ENCODE data around the gene STAMBP.
"Not testable (repeated sequence)": the region's sequence is repeated elsewhere in the genome, so short reads cannot be mapped to it uniquely, and the experiment has no call there.

The STAMBP gene

DNA sequence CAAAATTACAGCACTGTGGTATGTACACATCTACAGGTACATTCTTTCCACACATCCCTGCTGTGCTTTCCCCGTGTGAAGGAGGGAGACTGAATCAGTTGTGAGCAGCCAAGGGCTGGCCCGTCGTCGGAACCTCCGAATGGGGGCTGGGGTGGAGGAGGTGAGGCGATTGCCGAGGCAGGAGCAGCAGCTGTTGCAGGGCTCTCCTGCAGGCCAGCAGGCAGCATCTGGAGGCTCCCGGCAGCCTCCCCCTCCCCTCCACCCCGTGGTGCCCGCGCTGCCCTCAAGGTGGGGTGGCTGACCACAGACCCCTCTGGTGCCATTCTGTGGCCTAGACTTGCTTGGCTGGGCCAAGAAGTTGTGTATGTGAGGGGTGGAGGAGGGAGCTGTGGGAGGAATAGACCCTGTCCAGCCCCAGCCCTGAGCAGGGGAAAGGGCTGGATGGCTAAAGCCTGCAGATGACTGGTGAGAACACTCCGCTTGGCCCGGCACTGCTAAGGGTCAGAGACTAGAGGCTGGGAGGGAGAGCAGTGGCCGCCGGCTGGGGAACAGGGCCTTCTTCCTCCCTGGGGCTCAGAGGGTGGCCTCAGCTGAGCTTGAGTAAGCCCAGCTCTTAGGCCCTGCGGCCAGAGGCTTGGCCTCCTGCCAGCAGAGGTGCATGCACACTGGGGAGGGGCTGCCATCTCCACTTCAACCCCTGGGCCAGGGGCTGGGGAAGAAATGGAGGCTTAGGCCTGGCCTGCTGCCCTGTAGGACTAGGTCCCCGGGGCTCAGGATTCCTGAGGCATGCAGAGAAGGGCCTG is 7.6 kb downstream of the STAMBP start:
- DNase-seq (ENCODE audit: extremely low read depth in 1 of 2, low read depth in 1 of 2): no peak

DNA sequence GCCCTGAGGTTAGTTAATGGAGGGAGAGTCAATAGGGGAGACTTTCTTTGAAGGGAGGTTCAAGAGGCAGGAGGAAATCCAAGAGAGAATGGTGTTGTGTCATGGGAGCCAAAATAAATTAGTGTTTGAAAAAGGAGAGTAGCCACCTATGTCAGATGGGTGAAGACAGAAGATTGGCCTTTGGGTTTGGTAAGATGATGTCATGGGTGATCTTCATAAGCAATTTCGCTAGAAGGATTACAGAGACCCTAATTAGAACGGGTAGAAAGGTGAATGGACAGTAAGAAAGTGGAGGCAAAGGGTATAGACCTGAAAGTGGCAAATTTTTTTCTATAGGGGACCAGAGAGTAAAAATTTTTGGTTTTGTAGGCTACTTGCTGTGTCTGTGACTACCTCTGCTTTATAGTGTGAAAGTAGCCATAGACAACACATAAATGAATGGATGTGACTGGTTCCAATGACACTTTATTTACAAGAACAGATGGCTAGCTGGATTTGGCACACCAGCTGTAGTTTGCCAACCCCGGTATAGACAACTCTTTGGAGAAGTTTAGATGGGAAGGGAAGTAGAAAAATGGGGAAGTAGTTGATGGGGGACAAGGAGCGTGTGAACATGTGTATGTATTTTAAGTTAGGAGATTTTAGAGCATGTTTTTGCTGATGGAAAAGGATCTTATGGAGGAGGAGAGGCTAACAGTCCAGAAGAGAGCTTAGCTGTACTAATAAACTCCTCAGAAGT is 9.3 kb downstream of the STAMBP start:
- DNase-seq (ENCODE audit: extremely low read depth in 1 of 2, low read depth in 1 of 2): no peak

DNA sequence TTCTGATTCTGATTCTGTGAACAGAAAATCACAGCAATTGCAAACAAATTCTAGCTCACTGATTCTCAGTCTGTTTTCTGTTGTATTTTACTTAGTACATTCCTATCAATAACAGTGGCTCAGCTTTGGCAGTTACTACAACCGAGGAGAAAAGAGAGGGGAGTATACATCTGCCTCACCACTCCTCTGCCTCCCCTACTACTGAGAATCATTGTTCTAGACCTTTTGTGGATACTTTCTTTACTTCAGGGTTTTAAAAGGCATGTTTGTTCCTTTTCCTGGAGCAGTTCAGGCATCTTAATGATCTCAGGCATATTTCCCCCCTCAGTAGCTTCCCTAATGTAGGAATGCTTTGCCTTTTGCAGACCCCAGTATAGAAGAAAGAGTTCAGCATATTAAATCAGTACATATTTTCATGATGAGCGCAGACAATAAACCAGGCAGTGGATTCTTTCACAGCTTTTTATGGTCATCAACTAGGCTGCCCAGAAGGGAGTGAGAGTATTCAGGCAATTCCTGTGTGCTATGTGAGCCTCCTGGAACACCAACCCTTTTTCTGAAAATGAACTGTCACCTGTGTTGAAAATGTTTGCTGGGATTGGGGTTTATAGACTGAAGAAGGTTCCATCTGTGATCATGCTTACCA is 10.3 kb downstream of the STAMBP start:
- no peak for DNase-seq (ENCODE audit: extremely low read depth in 1 of 2, low read depth in 1 of 2)

DNA sequence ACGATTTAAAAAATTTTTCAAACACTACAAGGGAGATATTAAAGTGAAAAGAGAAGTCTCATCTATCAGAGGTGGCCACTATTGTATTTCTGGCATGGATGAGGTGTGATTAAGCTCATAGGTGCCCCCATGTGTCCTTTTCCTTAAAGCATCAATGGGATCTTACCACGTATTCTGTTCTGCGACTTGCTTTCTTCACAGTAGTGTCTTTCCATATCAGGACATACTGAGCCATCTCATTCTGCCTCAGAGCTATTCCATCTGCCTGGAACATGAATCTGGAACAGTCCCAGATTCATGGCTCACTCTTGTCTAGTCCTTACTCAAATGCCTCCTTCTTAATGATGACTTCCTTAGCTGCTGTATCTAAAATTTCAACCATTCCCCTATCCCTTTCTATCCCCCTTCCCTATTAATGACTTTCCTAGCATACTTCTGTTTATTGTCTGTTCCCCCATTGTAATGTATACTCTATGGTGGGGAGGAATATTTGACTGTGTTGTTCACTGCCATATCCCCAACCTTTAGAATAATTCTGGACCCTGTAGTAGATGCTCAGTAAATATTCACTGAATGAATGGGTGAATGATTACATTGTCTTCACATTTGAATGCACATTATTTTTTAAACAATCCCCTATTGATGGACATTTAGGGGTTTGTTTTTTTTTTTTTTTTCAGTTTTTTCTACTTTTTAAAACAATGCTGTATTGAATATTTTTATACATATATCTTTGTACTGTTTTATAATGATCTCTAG is 11.1 kb downstream of the STAMBP start:
- DNase-seq (ENCODE audit: extremely low read depth in 1 of 2, low read depth in 1 of 2): no peak

GRCh38 chr2:73841912-73842738 is 13.4 kb downstream of the STAMBP start:
- no peak for DNase-seq (ENCODE audit: extremely low read depth in 1 of 2, low read depth in 1 of 2)

- no peak for DNase-seq (ENCODE audit: extremely low read depth in 1 of 2, low read depth in 1 of 2)
Observed at GRCh38 chr2:73842739-73843019, 13.9 kb downstream of the STAMBP start.

DNA sequence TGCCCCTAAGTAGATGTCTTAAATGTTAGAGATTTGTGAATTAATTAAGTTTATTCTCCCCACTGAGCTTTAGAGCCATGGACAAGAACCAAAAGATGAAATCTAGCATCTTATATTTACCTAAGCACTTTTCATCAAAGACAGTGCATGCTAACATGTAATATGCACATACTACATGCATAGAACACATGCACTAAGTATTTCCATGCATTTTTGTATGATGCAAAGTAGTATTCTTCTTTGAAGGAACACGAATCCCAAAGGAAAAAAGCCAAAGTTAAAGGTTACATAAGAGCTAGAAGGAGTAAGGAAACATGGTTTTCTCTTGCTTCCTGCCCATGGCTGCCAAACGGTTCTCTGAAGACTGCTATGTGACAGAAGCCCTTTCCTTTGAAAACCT is 15.3 kb downstream of the STAMBP start:
- DNase-seq (ENCODE audit: extremely low read depth in 1 of 2, low read depth in 1 of 2): no peak

- no peak for DNase-seq (ENCODE audit: extremely low read depth in 1 of 2, low read depth in 1 of 2)
Observed at GRCh38 chr2:73850009-73850408, 21.2 kb downstream of the STAMBP start.

DNA sequence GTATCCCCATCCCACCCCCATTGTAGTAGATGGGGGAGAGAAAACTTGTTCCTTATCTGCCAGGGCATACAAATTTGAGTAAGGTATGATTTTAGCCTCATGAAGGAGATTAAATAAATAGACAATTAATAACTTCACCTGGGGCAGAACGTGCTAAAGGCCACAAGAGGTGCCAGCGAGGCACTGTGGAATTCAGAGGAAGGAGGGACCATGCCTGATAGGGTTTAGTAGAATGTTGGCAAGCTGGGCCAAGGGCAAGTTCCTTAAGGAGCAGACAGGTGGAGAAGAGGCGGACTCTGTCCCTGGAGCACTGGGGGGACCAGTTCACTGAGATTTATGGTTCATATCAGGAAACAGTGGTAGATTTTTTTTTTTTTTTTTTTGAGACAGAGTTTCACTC is 22.5 kb downstream of the STAMBP start:
- DNase-seq (ENCODE audit: extremely low read depth in 1 of 2, low read depth in 1 of 2): no peak

DNA sequence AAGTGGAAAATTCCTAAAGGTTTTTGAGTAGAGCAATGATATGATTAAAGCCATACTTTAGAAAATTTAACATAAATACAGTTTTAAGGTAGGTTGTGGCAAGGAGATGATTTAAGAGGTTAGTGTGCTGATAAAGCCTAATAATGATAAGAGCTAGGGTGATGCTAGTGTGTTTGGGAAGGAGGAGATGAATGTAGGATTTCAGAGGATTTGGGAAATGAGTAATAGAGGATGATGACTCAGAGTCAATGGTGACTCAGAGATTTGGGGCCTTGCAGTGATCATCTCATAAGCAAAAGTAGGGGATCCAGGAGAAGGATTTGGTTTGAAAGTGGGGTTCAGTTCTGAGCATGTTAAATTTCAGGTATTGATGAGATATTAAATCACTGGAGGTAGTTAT is 23.3 kb downstream of the STAMBP start:
- no peak for DNase-seq (ENCODE audit: extremely low read depth in 1 of 2, low read depth in 1 of 2)

DNA sequence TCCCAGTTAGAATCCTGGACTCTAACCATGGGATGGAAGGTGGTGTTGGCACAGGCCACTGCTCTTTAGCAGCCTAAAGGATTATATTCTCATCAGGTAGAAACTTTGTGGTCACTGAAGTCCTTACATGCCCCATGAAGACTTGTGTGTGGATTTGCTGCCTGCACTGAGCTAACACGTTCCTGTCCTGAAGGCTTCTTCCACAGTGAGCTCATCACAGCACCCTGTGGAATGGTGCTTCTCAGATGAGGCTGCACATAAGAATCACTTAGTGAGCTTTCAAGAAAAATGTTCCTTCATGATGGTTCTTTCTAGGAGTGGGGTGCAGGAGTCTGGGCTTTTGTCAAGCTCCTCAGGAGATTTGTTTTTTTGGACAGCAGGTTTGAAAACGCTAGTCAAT is 26.8 kb downstream of the STAMBP start:
- DNase-seq (ENCODE audit: extremely low read depth in 1 of 2, low read depth in 1 of 2): no peak

DNA sequence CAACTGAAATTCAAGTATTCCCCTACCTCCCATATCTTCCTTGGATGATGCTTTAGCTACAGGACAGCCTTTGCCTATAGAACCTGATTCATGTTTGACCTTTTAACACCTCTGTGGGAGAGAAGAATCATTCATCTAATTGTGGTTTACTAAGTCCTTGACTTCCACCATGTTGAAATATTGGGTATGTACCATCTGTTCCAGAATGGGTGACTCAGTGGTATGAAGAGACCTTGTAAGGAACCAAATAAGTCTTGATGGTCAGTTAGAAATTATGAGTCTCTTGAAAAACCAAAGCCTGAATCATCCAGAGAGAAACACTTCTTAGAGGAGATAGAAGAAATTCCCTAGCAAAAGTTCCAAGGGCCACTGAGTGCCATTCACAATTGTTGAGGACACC is 27.5 kb downstream of the STAMBP start:
- DNase-seq (ENCODE audit: extremely low read depth in 1 of 2, low read depth in 1 of 2): no peak

DNA sequence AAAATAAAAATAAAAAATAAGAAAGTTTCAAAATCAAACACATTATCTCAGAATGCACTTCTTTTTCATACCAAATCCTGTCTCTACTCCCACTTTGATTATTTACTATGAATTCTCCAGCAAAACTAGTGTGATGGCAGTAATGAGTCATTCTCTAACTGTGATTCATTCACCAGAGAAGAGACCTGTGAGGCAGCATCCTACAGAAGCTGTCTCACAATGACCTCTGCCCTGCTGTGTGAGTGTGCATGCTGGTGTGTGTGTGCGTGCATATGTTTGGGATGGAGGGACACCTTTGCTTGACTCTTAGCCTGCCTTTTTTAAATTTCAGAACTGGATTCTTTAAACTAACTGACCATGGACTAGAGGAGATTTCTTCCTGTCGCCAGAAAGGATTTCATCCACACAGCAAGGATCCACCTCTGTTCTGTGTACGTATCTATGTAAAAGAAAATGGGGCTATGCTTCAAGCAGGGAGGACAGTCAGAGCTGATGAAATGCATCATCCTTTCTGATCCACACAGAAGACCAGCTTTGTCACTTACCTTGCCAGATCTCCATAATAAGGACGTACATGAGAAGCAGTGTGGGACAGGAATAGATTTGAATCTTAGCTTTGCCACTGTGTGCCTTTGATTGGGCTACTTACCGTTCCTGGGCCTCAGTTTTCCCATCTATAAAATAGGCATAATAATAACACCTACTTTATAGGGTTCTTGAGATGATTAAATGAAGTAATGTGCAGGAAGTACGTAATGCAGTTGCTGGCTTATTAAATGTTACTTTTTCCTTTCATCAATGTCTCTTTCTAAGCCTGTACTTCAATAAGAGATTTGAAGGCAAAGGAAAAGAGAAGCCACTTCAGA is 31.2 kb downstream of the STAMBP start:
- DNase-seq (ENCODE audit: extremely low read depth in 1 of 2, low read depth in 1 of 2): no peak

GRCh38 chr2:73862987-73863386 is 34.2 kb downstream of the STAMBP start:
- no peak for DNase-seq (ENCODE audit: extremely low read depth in 1 of 2, low read depth in 1 of 2)

GRCh38 chr2:73868204-73868978 is 39.6 kb downstream of the STAMBP start:
- DNase-seq (ENCODE audit: extremely low read depth in 1 of 2, low read depth in 1 of 2): no peak

- no peak for DNase-seq (ENCODE audit: extremely low read depth in 1 of 2, low read depth in 1 of 2)
Observed at GRCh38 chr2:73870084-73870483, 41.3 kb downstream of the STAMBP start.

GRCh38 chr2:73877071-73877802 is 48.5 kb downstream of the STAMBP start:
- no peak for DNase-seq (ENCODE audit: extremely low read depth in 1 of 2, low read depth in 1 of 2)

DNA sequence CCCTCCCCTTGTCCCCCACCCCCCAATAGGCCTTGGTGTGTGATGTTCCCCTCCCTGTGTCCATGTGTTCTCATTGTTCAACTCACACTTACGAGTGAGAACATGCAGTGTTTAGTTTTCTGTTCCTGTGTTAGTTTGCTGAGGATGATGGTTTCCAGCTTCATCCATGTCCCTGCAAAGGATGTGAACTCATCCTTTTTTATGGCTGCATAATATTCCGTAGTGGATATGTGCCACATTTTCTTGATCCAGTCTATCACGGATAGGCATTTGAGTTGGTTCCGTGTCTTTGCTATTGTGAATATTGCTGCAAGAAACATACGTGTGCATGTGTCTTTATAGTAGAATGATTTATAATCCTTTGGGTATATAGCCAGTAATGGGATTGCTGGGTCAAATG is 49.2 kb downstream of the STAMBP start:
- not testable (repeated sequence) for DNase-seq (ENCODE audit: extremely low read depth in 1 of 2, low read depth in 1 of 2)
